T-cell (primary cell): ENCODE measurements around the gene CDS2. TPM values are rescaled to one million over a fixed set of nuclear protein-coding genes. Genes with fewer than 3 reads are reported as not detected.

ENCODE experiments used
- ATAC-seq, 4 experiments: fragments of 200-7000 bp in 3 of 4; fragments of 150-1000 bp in 1 of 4; cut with Tn5 transposase; replicated peaks in 1 of 4; 1 replicate in 3 of 4; 2 replicates in 1 of 4; pipeline ENCODE4 v1.10.0; 2021; ENCODE audit warnings: moderate library complexity in 3 of 4, mild to moderate bottlenecking in 2 of 4, moderate number of reproducible peaks in 1 of 4
- CTCF ChIA-PET, 2 donors: fragments of 300-600 bp; sonication (Branson Sonifier 250); formaldehyde crosslinking; loops; one replicate each; lab custom pipeline; 2022; ENCODE audit warnings: antibody characterized with exemption in 2 of 2; lab: Charles Lee
- POLR2A ChIA-PET, 2 donors: fragments of 300-600 bp; sonication (Branson Sonifier 250); formaldehyde crosslinking; loops; one replicate each; lab custom pipeline; 2022; ENCODE audit warnings: antibody characterized with exemption in 2 of 2; lab: Charles Lee
- DNase-seq, 35 experiments: peaks; one replicate each; pipeline versions ENCODE4 v3.0.0 to v3.0.0-alpha.2; 2013 to 2023
- H3K27ac ChIP-seq: one replicate; pipeline ENCODE4 v1.5.1; 2013; ENCODE audit warnings: low read length
- H3K27me3 ChIP-seq, 2 experiments: replicated peaks in 1 of 2; 1 replicate in 1 of 2; 2 replicates in 1 of 2; pipeline versions ENCODE4 v1.6.1 to v1.7.0; 2013; ENCODE audit warnings: low read length in 1 of 2, mixed read lengths in 1 of 2; ENCODE audit not compliant: control insufficient read depth in 2 of 2, insufficient read depth in 2 of 2; ENCODE audit errors: extremely low read depth in 1 of 2
- H3K36me3 ChIP-seq, 2 donors: 1 replicate in 1 of 2; 2 replicates in 1 of 2; pipeline versions ENCODE4 v1.6.1 to v1.7.0; 2013; ENCODE audit warnings: low read length in 1 of 2; ENCODE audit not compliant: control insufficient read depth in 2 of 2, insufficient read depth in 1 of 2; ENCODE audit errors: extremely low read depth in 1 of 2
- H3K4me1 ChIP-seq, 2 experiments: 1 replicate in 1 of 2; 2 replicates in 1 of 2; pipeline versions ENCODE4 v1.6.1 to v1.7.0; 2013; ENCODE audit warnings: low read length in 2 of 2, mixed read lengths in 1 of 2; ENCODE audit not compliant: insufficient read depth in 2 of 2, control insufficient read depth in 1 of 2; ENCODE audit errors: extremely low read depth in 1 of 2
- H3K4me3 ChIP-seq, 2 donors: 1 replicate in 1 of 2; 2 replicates in 1 of 2; pipeline versions ENCODE4 v1.5.1 to v1.7.0; 2013; ENCODE audit warnings: mild to moderate bottlenecking in 2 of 2, low read length in 1 of 2, moderate library complexity in 1 of 2; ENCODE audit not compliant: control insufficient read depth in 1 of 2; ENCODE audit errors: extremely low read depth in 1 of 2
- H3K9me3 ChIP-seq: 2 replicates; pipeline ENCODE4 v1.7.0; 2013
- H3K27ac Mint-ChIP-seq, 2 donors: one replicate each; pipeline ENCODE4 v1.8.0; 2020 to 2021; ENCODE audit warnings: mild to moderate bottlenecking in 2 of 2, mixed read lengths in 2 of 2
- H3K27me3 Mint-ChIP-seq, 2 donors: one replicate each; pipeline ENCODE4 v1.8.0; 2021 to 2022; ENCODE audit warnings: mixed read lengths in 2 of 2
- H3K36me3 Mint-ChIP-seq: one replicate; pipeline ENCODE4 v1.8.0; 2021; ENCODE audit warnings: mixed read lengths
- H3K4me1 Mint-ChIP-seq, 3 donors: one replicate each; pipeline ENCODE4 v1.8.0; 2020 to 2022; ENCODE audit warnings: mixed read lengths in 3 of 3, mild to moderate bottlenecking in 1 of 3
- H3K4me3 Mint-ChIP-seq, 3 donors: one replicate each; pipeline ENCODE4 v1.8.0; 2020 to 2022; ENCODE audit warnings: mild to moderate bottlenecking in 3 of 3, mixed read lengths in 3 of 3, moderate library complexity in 3 of 3
- H3K9me3 Mint-ChIP-seq, 3 donors: one replicate each; pipeline ENCODE4 v1.8.0; 2020 to 2022; ENCODE audit warnings: mixed read lengths in 3 of 3
- WGBS: methylation state at CpG from one replicate; pipeline ENCODE4 v1.1.5; 2013; ENCODE audit warnings: missing lambda C conversion rate; ENCODE audit not compliant: insufficient coverage; 5-methylcytosine and 5-hydroxymethylcytosine counted together
- total RNA-seq, 35 experiments: library from RNA in 6 of 35; stranded (reverse) in 6 of 35; fragments of 120-200 nt in 1 of 35; gene quantifications; one replicate each; pipeline versions ENCODE4 v1.2.1 to v1.2.4 and lab custom pipeline; 2013 to 2026

Gene CDS2
- total RNA-seq, 5 donors from 2014 or later (not counting 1 experiment from before 2014, with no cell fraction given): 47.1 to 62.2 (median 48.9) TPM

- H3K4me1 Mint-ChIP-seq: no peaks in the 10 kb centered on the region
- Histone ChIP-seq H3K27ac (no peak overlapping the region), H3K27me3 (no peaks in the 10 kb centered on the region), H3K9me3 (no peaks in the 10 kb centered on the region), H3K4me1 (no peaks in the 10 kb centered on the region), H3K4me3 (no peak overlapping the region), H3K36me3 (no peaks in the 10 kb centered on the region)
- WGBS: no CpG with 5 or more reads among the region's 4 CpGs
- ATAC-seq: no peak
- peaks cover 9% of the 10 kb centered on the region for H3K36me3 Mint-ChIP-seq
- no peaks in the 10 kb centered on the region for H3K9me3 Mint-ChIP-seq
- H3K27me3 Mint-ChIP-seq: no peaks in the 10 kb centered on the region
- ChIA-PET CTCF (interaction anchor here in 1 of 2 donors (0.5 kb wide), 1 partner anchor 16 kb away, joined by 6 read pairs; no protein-coding TSS in a partner anchor), POLR2A (no interaction called here)
- no peak overlapping the region for H3K4me3 Mint-ChIP-seq
- DNase-seq: no peak
- no peak overlapping the region for H3K27ac Mint-ChIP-seq
These were observed 90.8 kb downstream of the CDS2 start for GRCh38 chr20:5217616-5218015.

DNA sequence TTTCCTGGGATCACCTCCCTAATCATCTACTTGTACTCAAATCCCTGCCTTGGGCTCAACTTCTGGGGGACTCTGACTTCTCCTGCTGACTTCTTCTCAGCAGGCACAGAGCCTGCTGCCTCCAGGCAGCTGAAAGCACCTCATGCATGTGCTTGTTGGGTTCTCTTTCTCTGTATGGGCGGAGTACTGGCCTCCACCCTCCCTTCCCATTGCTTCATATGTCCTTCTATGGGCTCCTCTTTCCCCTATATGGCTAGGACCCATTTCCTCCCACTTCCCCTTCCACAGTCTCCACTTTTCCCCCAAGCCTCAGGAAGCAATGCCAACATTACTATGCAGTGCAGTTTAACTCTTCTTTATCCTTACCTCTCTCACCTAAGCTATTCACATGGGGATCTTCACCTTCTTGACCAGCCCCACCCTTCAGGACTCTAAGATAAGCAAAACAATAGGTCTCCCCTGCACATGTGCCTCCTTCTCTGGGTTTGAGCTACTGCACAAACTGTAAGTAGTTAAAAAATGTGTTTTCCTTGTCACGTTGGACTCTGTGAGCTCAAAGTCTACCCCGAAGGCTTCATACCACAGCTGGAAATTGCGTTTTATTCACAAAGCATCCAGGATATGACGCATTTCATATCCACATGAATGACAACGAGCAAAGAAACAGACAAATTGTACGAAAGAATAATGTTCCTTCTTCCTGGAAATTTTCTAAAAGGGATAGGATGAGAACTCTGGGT, 93.7 kb downstream of the CDS2 start:
- H3K27ac Mint-ChIP-seq: no peak overlapping the region
- H3K4me1 Mint-ChIP-seq: peaks cover 0 to 4% (median 0%) of the 10 kb centered on the region in 3 donors
- H3K9me3 Mint-ChIP-seq: no peaks in the 10 kb centered on the region
- no peaks in the 10 kb centered on the region for H3K27me3 ChIP-seq
- H3K4me3 ChIP-seq: no peak overlapping the region
- ChIA-PET CTCF (interaction anchor here in 1 of 2 donors (1.1 kb wide), 1 partner anchor 10 kb away, joined by 3 read pairs; no protein-coding TSS in a partner anchor), POLR2A (no interaction called here)
- H3K4me1 ChIP-seq: no peaks in the 10 kb centered on the region
- H3K4me3 Mint-ChIP-seq: no peak overlapping the region
- H3K9me3 ChIP-seq: no peaks in the 10 kb centered on the region
- DNase-seq: no peak
- no peak for ATAC-seq
- peaks cover 6% of the 10 kb centered on the region for H3K36me3 Mint-ChIP-seq
- H3K27ac ChIP-seq: no peak overlapping the region
- 94% methylated on average over 5 of the region's 7 CpGs for WGBS
- no peaks in the 10 kb centered on the region for H3K36me3 ChIP-seq
- H3K27me3 Mint-ChIP-seq: peaks cover 0 to 5% of the 10 kb centered on the region in 2 donors

- no CpG with 5 or more reads among the region's 4 CpGs for WGBS
These were observed 94.2 kb downstream of the CDS2 start for GRCh38 chr20:5221061-5221430.

DNA sequence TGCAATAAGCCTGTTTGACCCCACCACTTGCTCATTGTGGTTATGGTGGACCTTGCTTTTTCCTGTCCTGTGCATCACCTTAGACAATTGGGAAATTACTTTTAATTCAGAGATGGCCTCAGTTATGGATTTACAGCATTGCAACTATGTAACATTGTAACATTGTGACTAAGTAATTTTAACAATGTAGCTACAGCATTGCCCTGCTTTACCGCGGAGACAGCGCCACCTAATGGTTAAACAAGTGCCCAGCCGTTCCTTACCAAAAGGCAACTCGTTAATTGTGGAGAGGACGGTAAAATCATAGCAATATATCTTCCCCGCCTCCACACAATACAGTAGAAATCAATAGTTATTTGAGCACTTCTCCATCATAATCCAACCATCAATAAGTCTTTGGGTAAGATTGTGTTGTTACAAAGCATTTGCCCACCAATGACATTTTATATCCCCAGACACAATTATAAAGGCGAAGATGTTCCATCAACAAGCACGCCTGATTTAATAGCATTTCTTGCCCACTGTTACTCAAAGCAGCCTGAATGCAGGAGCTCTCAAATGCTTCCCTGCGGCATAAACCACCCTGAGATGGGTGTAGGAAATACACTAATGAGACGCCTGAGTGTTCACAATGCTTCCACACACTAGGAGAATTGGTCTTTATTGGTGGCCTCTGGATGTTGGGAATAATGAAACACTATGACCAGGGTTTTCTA, 96.3 kb downstream of the CDS2 start:
- POLR2A ChIA-PET: interaction anchor here (0.5 to 1.1 kb wide), 3 partner anchors 15 to 422 kb away, joined by 3 to 4 read pairs (median 3); no protein-coding TSS in a partner anchor
- CTCF ChIA-PET: interaction anchor here (0.6 to 1.5 kb wide), 7 partner anchors 9 to 501 kb away, joined by 3 to 9 read pairs (median 3); partner anchors contain the start of gene CDS2 (in 1 of the 2)
- no peak overlapping the region for H3K4me3 Mint-ChIP-seq
- H3K36me3 Mint-ChIP-seq: peaks cover 2% of the 10 kb centered on the region
- DNase-seq: peak in 32 of 35 experiments; percentile 9 to 69 (median 35)
- Histone ChIP-seq H3K4me3 (no peak overlapping the region), H3K27me3 (peaks cover 0 to 2% of the 10 kb centered on the region in 2 experiments), H3K4me1 (no peaks in the 10 kb centered on the region), H3K36me3 (no peaks in the 10 kb centered on the region), H3K27ac (no peak overlapping the region), H3K9me3 (no peaks in the 10 kb centered on the region)
- H3K4me1 Mint-ChIP-seq: peaks cover 0 to 4% (median 0%) of the 10 kb centered on the region in 3 donors
- no peak overlapping the region for H3K27ac Mint-ChIP-seq
- peaks cover 0 to 5% of the 10 kb centered on the region in 2 donors for H3K27me3 Mint-ChIP-seq
- no peaks in the 10 kb centered on the region for H3K9me3 Mint-ChIP-seq
- peak; percentile 45 to 56 (median 49) for ATAC-seq
- 100% methylated on average over 1 of the region's 11 CpGs for WGBS

More at GRCh38 chr20:5221061-5221430, 94.2 kb downstream of the CDS2 start:
- Mint-ChIP-seq H3K27ac (no peak overlapping the region), H3K27me3 (peaks cover 0 to 5% of the 10 kb centered on the region in 2 donors), H3K36me3 (peaks cover 6% of the 10 kb centered on the region), H3K4me3 (no peak overlapping the region), H3K4me1 (peaks cover 0 to 4% (median 0%) of the 10 kb centered on the region in 3 donors), H3K9me3 (no peaks in the 10 kb centered on the region)
- Histone ChIP-seq H3K4me1 (no peaks in the 10 kb centered on the region), H3K27ac (no peak overlapping the region), H3K9me3 (no peaks in the 10 kb centered on the region), H3K27me3 (no peaks in the 10 kb centered on the region), H3K4me3 (no peak overlapping the region), H3K36me3 (no peaks in the 10 kb centered on the region)
- DNase-seq (no peak), ATAC-seq (no peak)
- POLR2A ChIA-PET: no interaction called here
- CTCF ChIA-PET: interaction anchor here (0.5 to 1.1 kb wide), 4 partner anchors 11 to 765 kb away, joined by 3 read pairs; no protein-coding TSS in a partner anchor

DNA sequence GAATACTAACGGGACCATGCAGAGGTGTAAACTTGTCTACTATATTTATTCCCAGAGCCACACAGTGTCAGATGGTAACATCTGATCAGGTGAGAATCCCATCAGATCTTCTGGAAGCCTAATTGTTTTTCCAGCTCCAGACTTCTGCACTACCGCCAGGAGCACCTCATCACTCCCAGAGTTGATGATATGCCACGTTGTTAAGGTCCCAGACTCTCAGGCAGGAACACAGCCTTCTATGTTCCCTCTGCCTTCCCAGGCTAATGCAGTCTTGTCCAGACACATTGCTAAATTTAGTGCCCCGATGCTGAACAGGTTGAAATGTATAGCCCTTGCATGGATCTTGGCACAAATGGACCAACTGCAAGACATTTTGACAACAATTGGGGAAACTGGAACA, 103.7 kb downstream of the CDS2 start:
- Mint-ChIP-seq H3K27me3 (peaks cover 10 to 27% of the 10 kb centered on the region in 2 donors), H3K4me3 (no peak overlapping the region), H3K4me1 (peaks cover 0 to 6% (median 6%) of the 10 kb centered on the region in 3 donors), H3K27ac (no peak overlapping the region), H3K9me3 (no peaks in the 10 kb centered on the region), H3K36me3 (peaks cover 3% of the 10 kb centered on the region)
- 62% methylated on average over 3 of the region's 4 CpGs for WGBS
- POLR2A ChIA-PET: no interaction called here
- H3K4me1 ChIP-seq: no peaks in the 10 kb centered on the region
- no peak overlapping the region for H3K27ac ChIP-seq
- ATAC-seq (no peak), DNase-seq (no peak)
- H3K4me3 ChIP-seq: no peak overlapping the region
- H3K36me3 ChIP-seq: no peaks in the 10 kb centered on the region
- H3K27me3 ChIP-seq: peaks cover 0 to 6% of the 10 kb centered on the region in 2 experiments
- H3K9me3 ChIP-seq: no peaks in the 10 kb centered on the region
- CTCF ChIA-PET: interaction anchor here in 1 of 2 donors (0.6 to 1.0 kb wide), 2 partner anchors 25 to 422 kb away, joined by 3 to 4 read pairs; no protein-coding TSS in a partner anchor

DNA sequence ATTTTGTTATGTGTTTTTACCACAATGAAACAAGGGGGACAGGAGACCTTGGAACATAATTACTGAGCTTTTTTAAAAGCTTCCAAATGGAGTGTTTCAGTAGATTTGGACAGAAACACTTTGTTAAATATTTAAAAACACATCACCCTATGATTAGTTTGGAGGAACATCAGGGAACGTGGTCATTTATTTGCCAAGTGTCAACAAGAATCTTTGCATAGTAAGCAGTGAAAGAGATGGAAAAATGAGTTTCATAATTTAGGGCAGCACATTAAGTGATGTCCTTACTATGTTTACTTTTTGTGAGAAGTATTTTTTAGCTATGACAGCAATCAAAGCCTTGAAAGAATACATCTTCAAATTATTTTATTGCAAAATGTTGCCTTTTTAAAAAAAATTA, 107.3 kb downstream of the CDS2 start:
- DNase-seq (no peak), ATAC-seq (no peak)
- ChIA-PET POLR2A (no interaction called here), CTCF (no interaction called here)
- Mint-ChIP-seq H3K36me3 (no peaks in the 10 kb centered on the region), H3K9me3 (peaks cover 0 to 6% (median 0%) of the 10 kb centered on the region in 3 donors), H3K27ac (no peak overlapping the region), H3K4me3 (no peak overlapping the region), H3K4me1 (peaks cover 0 to 6% (median 6%) of the 10 kb centered on the region in 3 donors), H3K27me3 (peaks cover 42 to 49% of the 10 kb centered on the region in 2 donors)
- H3K4me1 ChIP-seq: no peaks in the 10 kb centered on the region
- no CpG with 5 or more reads among the region's 1 CpG for WGBS
- no peaks in the 10 kb centered on the region for H3K9me3 ChIP-seq
- H3K4me3 ChIP-seq: no peak overlapping the region
- H3K36me3 ChIP-seq: no peaks in the 10 kb centered on the region
- H3K27ac ChIP-seq: no peak overlapping the region
- peaks cover 0 to 4% of the 10 kb centered on the region in 2 experiments for H3K27me3 ChIP-seq
